ENCODE data around the gene MRPL27.
"Not testable (repeated sequence)": the region's sequence is repeated elsewhere in the genome, so short reads cannot be mapped to it uniquely, and the experiment has no call there.

Gene MRPL27

DNA sequence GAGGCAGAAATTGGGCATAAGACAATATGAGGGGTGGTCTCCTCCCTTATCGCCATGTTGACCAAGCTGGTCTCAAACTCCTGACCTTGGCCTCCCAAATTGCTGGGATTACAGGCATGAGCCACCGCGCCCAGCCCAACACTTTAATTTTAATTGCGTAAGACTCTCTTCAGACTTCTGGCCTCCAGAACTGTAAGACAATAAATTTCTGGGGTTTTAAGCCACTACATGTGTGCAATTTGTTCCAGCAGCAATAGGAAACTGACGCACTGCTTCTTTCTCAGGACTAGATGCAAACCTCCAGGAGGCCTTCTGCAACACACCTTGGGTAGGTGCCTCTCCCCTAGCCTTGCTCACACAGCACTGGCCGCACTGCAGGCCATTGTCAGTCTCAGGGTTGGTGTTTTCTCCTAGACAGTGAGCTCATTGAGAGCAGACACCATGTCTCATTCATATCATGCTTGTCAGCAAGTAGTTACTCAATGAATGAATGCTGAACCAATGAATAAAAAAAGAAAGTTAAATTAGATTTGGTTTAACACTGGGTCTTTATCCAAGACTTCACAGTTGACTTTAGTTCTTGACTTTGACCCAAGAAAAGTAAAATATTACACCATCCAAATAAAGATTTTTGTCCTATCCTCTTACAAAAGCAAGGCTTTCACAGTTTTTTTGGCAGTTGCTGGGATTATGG lies 47.6 kb upstream of the MRPL27 start:
- WGBS, 2 donors (ENCODE audit: extremely low coverage in 2 of 2, insufficient read length in 2 of 2, insufficient replicate concordance in 1 of 2), result no CpG with 5 or more reads among the region's 6 CpGs
- Histone ChIP-seq H3K9me3 (replicated peaks in 1 of 2; ENCODE audit: control insufficient read depth in 2 of 2, insufficient read depth in 1 of 2, low read depth in 1 of 2, low read length in 2 of 2) (no peaks in the 10 kb centered on the region), H2BK5ac (ENCODE audit: low read length) (no peak overlapping the region), H3K79me1 (ENCODE audit: low read depth, low read length) (no peaks in the 10 kb centered on the region), H2BK12ac (ENCODE audit: low read length) (no peak overlapping the region), H3K4me2 (ENCODE audit: insufficient read depth, low read length, poor library complexity, severe bottlenecking) (no peak overlapping the region), H3K27me3 (ENCODE audit: control insufficient read depth in 3 of 3, insufficient read depth in 3 of 3, low read depth in 1 of 3, low read length in 3 of 3) (peaks cover 0 to 16% (median 3%) of the 10 kb centered on the region in 3 experiments), H2AK5ac (ENCODE audit: low read depth, low read length) (no peak overlapping the region), H3K4ac (ENCODE audit: low read length) (no peak overlapping the region), H2BK120ac (ENCODE audit: low read depth, low read length) (no peak overlapping the region), H3K14ac (ENCODE audit: low read length) (no peak overlapping the region), H3K27ac (replicated peaks; ENCODE audit: low read length) (no peak overlapping the region), H2BK15ac (ENCODE audit: low read length) (no peak overlapping the region), H4K8ac (ENCODE audit: low read depth, low read length) (no peak overlapping the region), H4K91ac (ENCODE audit: low read depth, low read length, poor library complexity) (no peak overlapping the region), H3K18ac (ENCODE audit: low read length) (no peak overlapping the region), H3K4me3 (ENCODE audit: low read length in 2 of 2) (no peak overlapping the region), H2AFZ (ENCODE audit: low read length) (no peak overlapping the region), H3K36me3 (replicated peaks in 1 of 2; ENCODE audit: control insufficient read depth in 2 of 2, insufficient read depth in 2 of 2, low read length in 2 of 2) (no peaks in the 10 kb centered on the region), H3K23ac (ENCODE audit: low read depth, low read length, poor library complexity) (no peak overlapping the region), H3K9ac (ENCODE audit: low read depth, low read length, poor library complexity) (no peak overlapping the region), H3K4me1 (ENCODE audit: control insufficient read depth in 2 of 2, insufficient read depth in 1 of 2, low read depth in 1 of 2, low read length in 2 of 2) (peaks cover 3 to 5% of the 10 kb centered on the region in 2 donors)
- DNase-seq (ENCODE audit: low spot score), result no peak

DNA sequence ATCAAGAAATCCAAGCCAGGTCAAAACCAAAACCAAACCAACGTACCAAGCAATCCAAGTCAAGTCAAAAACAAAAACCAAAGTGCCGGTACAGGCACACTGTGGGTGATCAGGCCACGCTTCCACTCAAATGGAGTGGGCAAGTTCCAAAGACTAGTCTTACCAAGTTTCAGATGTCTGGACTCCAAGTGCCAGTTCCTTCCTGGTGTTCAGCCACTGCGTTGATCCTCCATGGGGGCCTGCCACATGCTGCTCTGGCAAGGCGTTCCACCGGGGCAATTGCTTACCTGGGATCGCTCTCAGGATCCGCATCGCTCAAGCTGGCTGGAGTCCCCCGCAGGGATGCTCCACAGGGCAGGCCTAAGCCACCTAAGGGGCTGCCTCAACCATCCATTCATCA lies 46.6 kb upstream of the MRPL27 start:
- not testable (repeated sequence) for DNase-seq (ENCODE audit: low spot score); H2BK12ac ChIP-seq (ENCODE audit: low read length); H3K9ac ChIP-seq (ENCODE audit: low read depth, low read length, poor library complexity); H2AK5ac ChIP-seq (ENCODE audit: low read depth, low read length); H3K9me3 ChIP-seq (replicated peaks in 1 of 2; ENCODE audit: control insufficient read depth in 2 of 2, insufficient read depth in 1 of 2, low read depth in 1 of 2, low read length in 2 of 2); H3K4me1 ChIP-seq (ENCODE audit: control insufficient read depth in 2 of 2, insufficient read depth in 1 of 2, low read depth in 1 of 2, low read length in 2 of 2); H3K27ac ChIP-seq (replicated peaks; ENCODE audit: low read length); H3K23ac ChIP-seq (ENCODE audit: low read depth, low read length, poor library complexity); H2BK5ac ChIP-seq (ENCODE audit: low read length); H4K8ac ChIP-seq (ENCODE audit: low read depth, low read length); H3K79me1 ChIP-seq (ENCODE audit: low read depth, low read length); H3K4me3 ChIP-seq (ENCODE audit: low read length in 2 of 2); H3K14ac ChIP-seq (ENCODE audit: low read length); H4K91ac ChIP-seq (ENCODE audit: low read depth, low read length, poor library complexity); H3K36me3 ChIP-seq (replicated peaks in 1 of 2; ENCODE audit: control insufficient read depth in 2 of 2, insufficient read depth in 2 of 2, low read length in 2 of 2); H2BK15ac ChIP-seq (ENCODE audit: low read length); H3K18ac ChIP-seq (ENCODE audit: low read length); H2BK120ac ChIP-seq (ENCODE audit: low read depth, low read length); H3K4ac ChIP-seq (ENCODE audit: low read length); H2AFZ ChIP-seq (ENCODE audit: low read length); H3K4me2 ChIP-seq (ENCODE audit: insufficient read depth, low read length, poor library complexity, severe bottlenecking)
- WGBS, 2 donors (ENCODE audit: extremely low coverage in 2 of 2, insufficient read length in 2 of 2, insufficient replicate concordance in 1 of 2), result no CpG with 5 or more reads among the region's 10 CpGs
- peaks cover 0 to 14% (median 0%) of the 10 kb centered on the region in 3 experiments for H3K27me3 ChIP-seq (ENCODE audit: control insufficient read depth in 3 of 3, insufficient read depth in 3 of 3, low read depth in 1 of 3, low read length in 3 of 3)

DNA sequence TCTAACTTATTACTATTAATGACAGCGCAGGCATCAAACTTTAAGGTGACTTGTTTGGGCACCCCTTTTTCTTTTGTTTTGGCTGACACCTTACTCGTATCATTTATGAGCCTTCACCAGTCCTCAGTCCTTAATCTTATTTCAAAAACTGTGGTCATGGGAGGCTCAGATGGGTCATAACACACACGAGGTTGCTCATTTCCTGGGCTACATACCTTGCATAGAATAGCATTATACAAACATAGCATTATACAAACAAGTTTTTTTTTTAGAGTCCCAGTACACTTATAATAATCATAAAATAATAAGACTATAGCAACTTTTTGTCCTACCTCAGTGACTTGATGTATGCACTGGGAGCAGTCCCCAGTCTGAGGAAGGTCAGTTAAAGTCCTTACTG lies 41.8 kb upstream of the MRPL27 start:
- Histone ChIP-seq H3K9ac (ENCODE audit: low read depth, low read length, poor library complexity) (no peak overlapping the region), H3K79me1 (ENCODE audit: low read depth, low read length) (no peaks in the 10 kb centered on the region), H3K4me1 (ENCODE audit: control insufficient read depth in 2 of 2, insufficient read depth in 1 of 2, low read depth in 1 of 2, low read length in 2 of 2) (no peaks in the 10 kb centered on the region), H2BK15ac (ENCODE audit: low read length) (no peak overlapping the region), H3K14ac (ENCODE audit: low read length) (no peak overlapping the region), H2AFZ (ENCODE audit: low read length) (no peak overlapping the region), H3K23ac (ENCODE audit: low read depth, low read length, poor library complexity) (no peak overlapping the region), H2BK120ac (ENCODE audit: low read depth, low read length) (no peak overlapping the region), H3K27ac (replicated peaks; ENCODE audit: low read length) (no peak overlapping the region), H3K27me3 (ENCODE audit: control insufficient read depth in 3 of 3, insufficient read depth in 3 of 3, low read depth in 1 of 3, low read length in 3 of 3) (peaks cover 0 to 27% (median 0%) of the 10 kb centered on the region in 3 experiments), H4K8ac (ENCODE audit: low read depth, low read length) (no peak overlapping the region), H3K36me3 (replicated peaks in 1 of 2; ENCODE audit: control insufficient read depth in 2 of 2, insufficient read depth in 2 of 2, low read length in 2 of 2) (no peaks in the 10 kb centered on the region), H2BK12ac (ENCODE audit: low read length) (no peak overlapping the region), H2BK5ac (ENCODE audit: low read length) (no peak overlapping the region), H3K9me3 (replicated peaks in 1 of 2; ENCODE audit: control insufficient read depth in 2 of 2, insufficient read depth in 1 of 2, low read depth in 1 of 2, low read length in 2 of 2) (peaks cover 0 to 5% of the 10 kb centered on the region in 2 donors), H3K4ac (ENCODE audit: low read length) (no peak overlapping the region), H3K18ac (ENCODE audit: low read length) (no peak overlapping the region), H3K4me2 (ENCODE audit: insufficient read depth, low read length, poor library complexity, severe bottlenecking) (no peak overlapping the region), H4K91ac (ENCODE audit: low read depth, low read length, poor library complexity) (no peak overlapping the region), H3K4me3 (ENCODE audit: low read length in 2 of 2) (no peak overlapping the region), H2AK5ac (ENCODE audit: low read depth, low read length) (no peak overlapping the region)
- no CpG with 5 or more reads among the region's 3 CpGs for WGBS, 2 donors (ENCODE audit: extremely low coverage in 2 of 2, insufficient read length in 2 of 2, insufficient replicate concordance in 1 of 2)
- no peak for DNase-seq (ENCODE audit: low spot score)

DNA sequence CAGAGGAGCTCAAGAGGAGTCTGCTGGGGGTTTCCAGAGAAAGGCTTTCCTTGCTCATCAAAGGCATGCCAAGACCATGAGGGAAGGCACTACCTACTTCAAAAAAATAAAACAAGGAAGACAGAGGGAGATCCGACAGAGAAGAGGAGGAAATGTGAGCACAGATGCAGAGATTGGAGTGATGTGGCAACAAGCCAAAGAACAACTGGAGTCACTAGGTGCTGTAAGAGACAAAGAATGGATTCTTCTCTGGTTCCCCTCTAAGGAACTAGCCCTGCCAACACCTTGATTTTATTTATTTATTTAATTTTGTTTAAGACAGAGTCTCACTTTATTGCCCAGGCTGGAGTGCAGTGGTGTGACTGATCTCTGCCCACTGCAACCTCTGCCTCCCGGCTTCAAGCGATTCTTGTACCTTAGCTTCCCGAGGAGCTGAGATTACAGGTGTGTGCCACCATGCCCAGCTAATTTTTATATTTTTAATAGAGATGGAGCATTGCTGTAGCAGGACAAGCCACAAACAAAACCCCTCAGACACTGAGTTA lies 39.3 kb upstream of the MRPL27 start:
- no peak overlapping the region for H2BK120ac ChIP-seq (ENCODE audit: low read depth, low read length)
- no peak overlapping the region for H3K23ac ChIP-seq (ENCODE audit: low read depth, low read length, poor library complexity)
- DNase-seq (ENCODE audit: low spot score), result no peak
- no peak overlapping the region for H3K4me2 ChIP-seq (ENCODE audit: insufficient read depth, low read length, poor library complexity, severe bottlenecking)
- no peak overlapping the region for H2AFZ ChIP-seq (ENCODE audit: low read length)
- no peak overlapping the region for H3K27ac ChIP-seq (replicated peaks; ENCODE audit: low read length)
- H3K9ac ChIP-seq (ENCODE audit: low read depth, low read length, poor library complexity), result no peak overlapping the region
- peaks cover 0 to 5% of the 10 kb centered on the region in 2 donors for H3K9me3 ChIP-seq (replicated peaks in 1 of 2; ENCODE audit: control insufficient read depth in 2 of 2, insufficient read depth in 1 of 2, low read depth in 1 of 2, low read length in 2 of 2)
- no peaks in the 10 kb centered on the region for H3K79me1 ChIP-seq (ENCODE audit: low read depth, low read length)
- H3K4me1 ChIP-seq (ENCODE audit: control insufficient read depth in 2 of 2, insufficient read depth in 1 of 2, low read depth in 1 of 2, low read length in 2 of 2), result no peaks in the 10 kb centered on the region
- no peaks in the 10 kb centered on the region for H3K36me3 ChIP-seq (replicated peaks in 1 of 2; ENCODE audit: control insufficient read depth in 2 of 2, insufficient read depth in 2 of 2, low read length in 2 of 2)
- no CpG with 5 or more reads among the region's 4 CpGs for WGBS, 2 donors (ENCODE audit: extremely low coverage in 2 of 2, insufficient read length in 2 of 2, insufficient replicate concordance in 1 of 2)
- H4K91ac ChIP-seq (ENCODE audit: low read depth, low read length, poor library complexity), result no peak overlapping the region
- no peak overlapping the region for H2BK15ac ChIP-seq (ENCODE audit: low read length)
- H3K4me3 ChIP-seq (ENCODE audit: low read length in 2 of 2), result no peak overlapping the region
- H3K27me3 ChIP-seq (ENCODE audit: control insufficient read depth in 3 of 3, insufficient read depth in 3 of 3, low read depth in 1 of 3, low read length in 3 of 3), result peaks cover 0 to 32% (median 0%) of the 10 kb centered on the region in 3 experiments
- H3K4ac ChIP-seq (ENCODE audit: low read length), result no peak overlapping the region
- no peak overlapping the region for H3K14ac ChIP-seq (ENCODE audit: low read length)
- H2AK5ac ChIP-seq (ENCODE audit: low read depth, low read length), result no peak overlapping the region
- H2BK5ac ChIP-seq (ENCODE audit: low read length), result no peak overlapping the region
- H3K18ac ChIP-seq (ENCODE audit: low read length), result no peak overlapping the region
- no peak overlapping the region for H2BK12ac ChIP-seq (ENCODE audit: low read length)
- H4K8ac ChIP-seq (ENCODE audit: low read depth, low read length), result no peak overlapping the region

All from neuronal stem cell (in vitro differentiated cells).